HEK293 (cell line): ENCODE measurements around the gene CPA4.

ENCODE experiments used
- CTCF ChIA-PET: fragments of 350-600 bp; formaldehyde crosslinking; extraction: SDS; loops from one replicate; lab custom pipeline; 2021; ENCODE audit warnings: antibody characterized with exemption; lab: Yijun Ruan, JAX
- POLR2A ChIA-PET: fragments of 300-600 bp; formaldehyde crosslinking; extraction: SDS; loops from one replicate; lab custom pipeline; 2020; ENCODE audit warnings: antibody characterized with exemption, inconsistent platforms; lab: Yijun Ruan, JAX
- H3K27ac ChIP-seq: fragments of 200-500 bp; sonication (Bioruptor generic); 2 replicates; pipeline ENCODE4 v1.5.1; 2014; ENCODE audit warnings: low read depth, low read length, control low read depth, inconsistent platforms; ENCODE audit errors: extremely low read depth
- H3K36me3 ChIP-seq, 2 experiments: fragments of 200-500 bp in 1 of 2; sonication (Bioruptor generic) in 1 of 2; 1 replicate in 1 of 2; 2 replicates in 1 of 2; pipeline ENCODE4 v1.5.1; 2014 to 2017; ENCODE audit warnings: inconsistent platforms in 2 of 2, low read length in 2 of 2; ENCODE audit not compliant: control insufficient read depth in 2 of 2, insufficient read depth in 1 of 2
- H3K4me1 ChIP-seq: fragments of 200-500 bp; sonication (Bioruptor generic); 2 replicates; pipeline ENCODE4 v1.5.1; 2014; ENCODE audit warnings: mild to moderate bottlenecking, low read length, inconsistent platforms; ENCODE audit not compliant: control insufficient read depth, insufficient read depth
- H3K4me3 ChIP-seq: 2 replicates; pipeline ENCODE4 v1.5.1; 2011; ENCODE audit warnings: low read depth, mild to moderate bottlenecking, control low read depth, low read length, moderate library complexity
- H3K9me3 ChIP-seq: fragments of 200-500 bp; sonication (Bioruptor generic); 2 replicates; pipeline ENCODE4 v1.5.1; 2014; ENCODE audit warnings: low read depth, low read length, inconsistent platforms; ENCODE audit not compliant: control insufficient read depth, insufficient read depth
- BCL11A ChIP-seq: fragments of 450-650 bp; formaldehyde crosslinking; IDR thresholded peaks from 2 replicates; pipeline ENCODE4 v1.5.1; 2016; ENCODE audit warnings: low read depth, missing biosample characterization, missing genetic modification characterization
- EGR2 ChIP-seq: fragments of 450-650 bp; formaldehyde crosslinking; IDR thresholded peaks from 2 replicates; pipeline ENCODE4 v1.5.1; 2016; ENCODE audit warnings: low read depth, missing biosample characterization, missing genetic modification characterization
- GLI4 ChIP-seq: fragments of 450-650 bp; formaldehyde crosslinking; IDR thresholded peaks from 2 replicates; pipeline ENCODE4 v1.5.1; 2016; ENCODE audit warnings: missing biosample characterization, missing genetic modification characterization
- KLF1 ChIP-seq: fragments of 450-650 bp; formaldehyde crosslinking; IDR thresholded peaks from 2 replicates; pipeline ENCODE4 v1.5.1; 2016; ENCODE audit warnings: missing biosample characterization, missing genetic modification characterization
- KLF10 ChIP-seq: fragments of 450-650 bp; IDR thresholded peaks from 2 replicates; pipeline ENCODE4 v1.5.1; 2018; ENCODE audit warnings: missing biosample characterization, mild to moderate bottlenecking, missing genetic modification characterization
- SP2 ChIP-seq: fragments of 450-650 bp; formaldehyde crosslinking; IDR thresholded peaks from 2 replicates; pipeline ENCODE4 v1.5.1; 2016; ENCODE audit warnings: missing biosample characterization, missing genetic modification characterization
- ZBTB1 ChIP-seq: fragments of 450-650 bp; formaldehyde crosslinking; IDR thresholded peaks from 2 replicates; pipeline ENCODE4 v1.5.1; 2016; ENCODE audit warnings: missing biosample characterization, missing genetic modification characterization
- ZFP69B ChIP-seq: fragments of 450-650 bp; formaldehyde crosslinking; IDR thresholded peaks from 2 replicates; pipeline ENCODE4 v1.5.1; 2016; ENCODE audit warnings: missing biosample characterization, missing genetic modification characterization
- ZNF133 ChIP-seq: fragments of 450-650 bp; formaldehyde crosslinking; IDR thresholded peaks from 2 replicates; pipeline ENCODE4 v1.5.1; 2016; ENCODE audit warnings: missing biosample characterization, missing genetic modification characterization
- ZNF214 ChIP-seq: fragments of 450-650 bp; formaldehyde crosslinking; IDR thresholded peaks from 2 replicates; pipeline ENCODE4 v1.5.1; 2017; ENCODE audit warnings: missing biosample characterization, mild to moderate bottlenecking, missing genetic modification characterization, borderline replicate concordance
- ZNF302 ChIP-seq: fragments of 450-650 bp; formaldehyde crosslinking; IDR thresholded peaks from 2 replicates; pipeline ENCODE4 v1.5.1; 2016; ENCODE audit warnings: missing biosample characterization, missing genetic modification characterization, low read depth
- ZNF548 ChIP-seq: fragments of 450-650 bp; formaldehyde crosslinking; IDR thresholded peaks from 2 replicates; pipeline ENCODE4 v1.5.1; 2016; ENCODE audit warnings: missing biosample characterization, missing genetic modification characterization
- ZNF623 ChIP-seq: fragments of 450-650 bp; formaldehyde crosslinking; IDR thresholded peaks from 2 replicates; pipeline ENCODE4 v1.5.1; 2016; ENCODE audit warnings: missing biosample characterization, missing genetic modification characterization
- TF ChIP-seq, protein P1 (sequence below): fragments of 450-650 bp; formaldehyde crosslinking; IDR thresholded peaks from 2 replicates; pipeline ENCODE4 v1.5.1; 2016; ENCODE audit warnings: missing biosample characterization, missing genetic modification characterization
- TF ChIP-seq, protein P2 (sequence below): fragments of 450-650 bp; formaldehyde crosslinking; IDR thresholded peaks from 2 replicates; pipeline ENCODE4 v1.5.1; 2017; ENCODE audit warnings: missing biosample characterization, missing genetic modification characterization
- TF ChIP-seq, protein P3 (sequence below): fragments of 450-650 bp; formaldehyde crosslinking; IDR thresholded peaks from 2 replicates; pipeline ENCODE4 v1.5.1; 2016; ENCODE audit warnings: missing biosample characterization, missing genetic modification characterization
- TF ChIP-seq, protein P4 (sequence below): fragments of 450-650 bp; formaldehyde crosslinking; IDR thresholded peaks from 2 replicates; pipeline ENCODE4 v1.5.1; 2016; ENCODE audit warnings: missing biosample characterization, missing genetic modification characterization
- TF ChIP-seq, protein P5 (sequence below): fragments of 450-650 bp; formaldehyde crosslinking; IDR thresholded peaks from 2 replicates; pipeline ENCODE4 v1.5.1; 2016; ENCODE audit warnings: missing biosample characterization, missing genetic modification characterization
- TF ChIP-seq, protein P6 (sequence below): fragments of 450-650 bp; formaldehyde crosslinking; IDR thresholded peaks from 2 replicates; pipeline ENCODE4 v1.5.1; 2017; ENCODE audit warnings: missing biosample characterization, missing genetic modification characterization

The CPA4 gene

DNA sequence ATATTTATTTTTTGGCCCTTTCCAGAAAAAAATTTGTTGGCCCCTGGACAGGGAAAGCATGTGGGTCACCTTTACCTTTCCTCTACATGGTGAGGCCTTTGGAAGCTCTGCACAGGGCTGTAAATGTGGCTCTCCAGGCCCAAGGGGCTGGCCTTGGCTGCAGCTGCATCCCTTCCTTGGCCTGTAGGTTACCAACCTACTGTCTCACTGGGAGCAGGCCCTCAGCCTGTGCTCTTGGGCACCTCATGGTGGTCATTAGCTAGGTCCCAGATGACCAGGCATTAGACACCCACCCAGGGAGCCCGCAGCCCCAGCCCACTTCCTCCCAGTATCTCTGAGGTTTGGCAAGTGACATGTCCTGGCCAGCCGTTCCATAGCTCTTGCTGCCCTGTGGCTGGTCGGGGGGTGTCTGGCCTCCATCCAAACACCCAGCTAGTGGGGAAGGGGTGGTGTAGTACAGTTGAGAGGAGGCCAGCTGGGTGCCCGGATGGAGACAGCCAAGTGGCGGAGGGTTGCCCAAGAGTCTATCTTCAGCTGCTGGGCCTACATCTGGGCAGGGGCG lies 44.5 kb downstream of the CPA4 start:
- H3K27ac ChIP-seq: no peak overlapping the region
- no peaks in the 10 kb centered on the region for H3K36me3 ChIP-seq
- POLR2A ChIA-PET: no interaction called here
- H3K4me3 ChIP-seq: no peak overlapping the region
- TF ChIP-seq, protein P1, sequence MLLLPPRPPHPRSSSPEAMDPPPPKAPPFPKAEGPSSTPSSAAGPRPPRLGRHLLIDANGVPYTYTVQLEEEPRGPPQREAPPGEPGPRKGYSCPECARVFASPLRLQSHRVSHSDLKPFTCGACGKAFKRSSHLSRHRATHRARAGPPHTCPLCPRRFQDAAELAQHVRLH (tag by site-specific recombination): no peak
- no peak for TF ChIP-seq ZNF133
- TF ChIP-seq, protein P2, sequence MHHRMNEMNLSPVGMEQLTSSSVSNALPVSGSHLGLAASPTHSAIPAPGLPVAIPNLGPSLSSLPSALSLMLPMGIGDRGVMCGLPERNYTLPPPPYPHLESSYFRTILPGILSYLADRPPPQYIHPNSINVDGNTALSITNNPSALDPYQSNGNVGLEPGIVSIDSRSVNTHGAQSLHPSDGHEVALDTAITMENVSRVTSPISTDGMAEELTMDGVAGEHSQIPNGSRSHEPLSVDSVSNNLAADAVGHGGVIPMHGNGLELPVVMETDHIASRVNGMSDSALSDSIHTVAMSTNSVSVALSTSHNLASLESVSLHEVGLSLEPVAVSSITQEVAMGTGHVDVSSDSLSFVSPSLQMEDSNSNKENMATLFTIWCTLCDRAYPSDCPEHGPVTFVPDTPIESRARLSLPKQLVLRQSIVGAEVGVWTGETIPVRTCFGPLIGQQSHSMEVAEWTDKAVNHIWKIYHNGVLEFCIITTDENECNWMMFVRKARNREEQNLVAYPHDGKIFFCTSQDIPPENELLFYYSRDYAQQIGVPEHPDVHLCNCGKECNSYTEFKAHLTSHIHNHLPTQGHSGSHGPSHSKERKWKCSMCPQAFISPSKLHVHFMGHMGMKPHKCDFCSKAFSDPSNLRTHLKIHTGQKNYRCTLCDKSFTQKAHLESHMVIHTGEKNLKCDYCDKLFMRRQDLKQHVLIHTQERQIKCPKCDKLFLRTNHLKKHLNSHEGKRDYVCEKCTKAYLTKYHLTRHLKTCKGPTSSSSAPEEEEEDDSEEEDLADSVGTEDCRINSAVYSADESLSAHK (tag by site-specific recombination): no peak
- TF ChIP-seq, protein P3, sequence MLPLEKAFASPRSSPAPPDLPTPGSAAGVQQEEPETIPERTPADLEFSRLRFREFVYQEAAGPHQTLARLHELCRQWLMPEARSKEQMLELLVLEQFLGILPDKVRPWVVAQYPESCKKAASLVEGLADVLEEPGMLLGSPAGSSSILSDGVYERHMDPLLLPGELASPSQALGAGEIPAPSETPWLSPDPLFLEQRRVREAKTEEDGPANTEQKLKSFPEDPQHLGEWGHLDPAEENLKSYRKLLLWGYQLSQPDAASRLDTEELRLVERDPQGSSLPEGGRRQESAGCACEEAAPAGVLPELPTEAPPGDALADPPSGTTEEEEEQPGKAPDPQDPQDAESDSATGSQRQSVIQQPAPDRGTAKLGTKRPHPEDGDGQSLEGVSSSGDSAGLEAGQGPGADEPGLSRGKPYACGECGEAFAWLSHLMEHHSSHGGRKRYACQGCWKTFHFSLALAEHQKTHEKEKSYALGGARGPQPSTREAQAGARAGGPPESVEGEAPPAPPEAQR (tag by site-specific recombination): no peak
- CTCF ChIA-PET: interaction anchor here (1.0 kb wide), 1 partner anchor 369 kb away, joined by 3 read pairs; no protein-coding TSS in a partner anchor
- H3K9me3 ChIP-seq: no peaks in the 10 kb centered on the region
- H3K4me1 ChIP-seq: no peaks in the 10 kb centered on the region

DNA sequence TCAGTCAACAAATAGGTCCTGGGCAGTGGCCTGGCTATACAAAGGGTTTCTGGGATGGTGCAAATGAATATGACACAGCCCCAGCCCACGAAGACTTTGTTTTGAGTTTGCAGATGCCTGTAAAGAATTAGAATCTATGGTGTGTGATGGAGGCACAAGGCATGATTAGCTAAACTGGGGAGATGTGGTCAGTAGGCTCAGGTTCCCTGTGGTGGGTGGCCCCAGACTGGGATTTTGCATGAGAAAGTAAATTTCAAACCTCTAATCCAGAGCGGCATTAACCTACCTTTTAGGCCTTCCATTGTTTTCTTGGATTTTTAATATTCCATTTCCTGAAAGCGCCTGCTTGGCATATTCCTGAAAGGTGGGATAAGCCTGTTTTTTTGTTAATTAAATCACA lies 45.3 kb downstream of the CPA4 start:
- ChIA-PET CTCF (no interaction called here), POLR2A (no interaction called here)
- TF ChIP-seq SP2 (tag by site-specific recombination) (no peak), BCL11A (tag by site-specific recombination) (no peak), ZBTB1 (tag by site-specific recombination) (no peak), ZNF623 (tag by site-specific recombination) (no peak)
- H3K4me1 ChIP-seq: no peaks in the 10 kb centered on the region
- H3K9me3 ChIP-seq: no peaks in the 10 kb centered on the region
- no peaks in the 10 kb centered on the region for H3K36me3 ChIP-seq
- H3K4me3 ChIP-seq: no peak overlapping the region
- no peak overlapping the region for H3K27ac ChIP-seq

DNA sequence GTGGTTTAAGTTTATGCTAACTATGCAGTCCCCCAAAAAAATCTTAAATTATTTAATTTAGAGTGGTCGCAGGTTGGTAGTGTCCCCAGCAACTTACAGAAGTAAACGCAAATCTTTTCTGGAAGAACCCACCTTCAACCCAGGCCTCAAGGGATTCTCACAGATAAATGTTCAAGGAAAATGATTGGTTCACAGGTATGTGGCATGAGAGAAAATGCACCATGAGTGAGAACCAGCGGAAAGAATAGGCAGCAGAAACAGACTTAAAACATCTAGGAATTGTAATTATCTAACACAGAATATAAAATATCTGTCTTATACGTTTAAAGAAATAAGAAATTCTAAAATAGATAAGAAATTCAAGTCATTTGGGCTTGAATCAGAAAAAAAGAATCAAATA lies 48.9 kb downstream of the CPA4 start:
- Histone ChIP-seq H3K27ac (no peak overlapping the region), H3K9me3 (no peaks in the 10 kb centered on the region), H3K36me3 (no peaks in the 10 kb centered on the region), H3K4me3 (no peak overlapping the region), H3K4me1 (no peaks in the 10 kb centered on the region)
- ChIA-PET POLR2A (no interaction called here), CTCF (interaction anchor here (0.7 kb wide), 1 partner anchor 101 kb away, joined by 3 read pairs; no protein-coding TSS in a partner anchor)
- TF ChIP-seq KLF1 (tag by site-specific recombination) (no peak), ZNF214 (tag by site-specific recombination) (no peak), ZNF548 (tag by site-specific recombination) (no peak), GLI4 (tag by site-specific recombination) (no peak), ZNF302 (no peak), EGR2 (no peak), ZFP69B (tag by site-specific recombination) (no peak), KLF10 (tag by site-specific recombination) (no peak)
- TF ChIP-seq, protein P4, sequence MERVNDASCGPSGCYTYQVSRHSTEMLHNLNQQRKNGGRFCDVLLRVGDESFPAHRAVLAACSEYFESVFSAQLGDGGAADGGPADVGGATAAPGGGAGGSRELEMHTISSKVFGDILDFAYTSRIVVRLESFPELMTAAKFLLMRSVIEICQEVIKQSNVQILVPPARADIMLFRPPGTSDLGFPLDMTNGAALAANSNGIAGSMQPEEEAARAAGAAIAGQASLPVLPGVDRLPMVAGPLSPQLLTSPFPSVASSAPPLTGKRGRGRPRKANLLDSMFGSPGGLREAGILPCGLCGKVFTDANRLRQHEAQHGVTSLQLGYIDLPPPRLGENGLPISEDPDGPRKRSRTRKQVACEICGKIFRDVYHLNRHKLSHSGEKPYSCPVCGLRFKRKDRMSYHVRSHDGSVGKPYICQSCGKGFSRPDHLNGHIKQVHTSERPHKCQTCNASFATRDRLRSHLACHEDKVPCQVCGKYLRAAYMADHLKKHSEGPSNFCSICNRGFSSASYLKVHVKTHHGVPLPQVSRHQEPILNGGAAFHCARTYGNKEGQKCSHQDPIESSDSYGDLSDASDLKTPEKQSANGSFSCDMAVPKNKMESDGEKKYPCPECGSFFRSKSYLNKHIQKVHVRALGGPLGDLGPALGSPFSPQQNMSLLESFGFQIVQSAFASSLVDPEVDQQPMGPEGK (tag by site-specific recombination): no peak
- TF ChIP-seq, protein P5, sequence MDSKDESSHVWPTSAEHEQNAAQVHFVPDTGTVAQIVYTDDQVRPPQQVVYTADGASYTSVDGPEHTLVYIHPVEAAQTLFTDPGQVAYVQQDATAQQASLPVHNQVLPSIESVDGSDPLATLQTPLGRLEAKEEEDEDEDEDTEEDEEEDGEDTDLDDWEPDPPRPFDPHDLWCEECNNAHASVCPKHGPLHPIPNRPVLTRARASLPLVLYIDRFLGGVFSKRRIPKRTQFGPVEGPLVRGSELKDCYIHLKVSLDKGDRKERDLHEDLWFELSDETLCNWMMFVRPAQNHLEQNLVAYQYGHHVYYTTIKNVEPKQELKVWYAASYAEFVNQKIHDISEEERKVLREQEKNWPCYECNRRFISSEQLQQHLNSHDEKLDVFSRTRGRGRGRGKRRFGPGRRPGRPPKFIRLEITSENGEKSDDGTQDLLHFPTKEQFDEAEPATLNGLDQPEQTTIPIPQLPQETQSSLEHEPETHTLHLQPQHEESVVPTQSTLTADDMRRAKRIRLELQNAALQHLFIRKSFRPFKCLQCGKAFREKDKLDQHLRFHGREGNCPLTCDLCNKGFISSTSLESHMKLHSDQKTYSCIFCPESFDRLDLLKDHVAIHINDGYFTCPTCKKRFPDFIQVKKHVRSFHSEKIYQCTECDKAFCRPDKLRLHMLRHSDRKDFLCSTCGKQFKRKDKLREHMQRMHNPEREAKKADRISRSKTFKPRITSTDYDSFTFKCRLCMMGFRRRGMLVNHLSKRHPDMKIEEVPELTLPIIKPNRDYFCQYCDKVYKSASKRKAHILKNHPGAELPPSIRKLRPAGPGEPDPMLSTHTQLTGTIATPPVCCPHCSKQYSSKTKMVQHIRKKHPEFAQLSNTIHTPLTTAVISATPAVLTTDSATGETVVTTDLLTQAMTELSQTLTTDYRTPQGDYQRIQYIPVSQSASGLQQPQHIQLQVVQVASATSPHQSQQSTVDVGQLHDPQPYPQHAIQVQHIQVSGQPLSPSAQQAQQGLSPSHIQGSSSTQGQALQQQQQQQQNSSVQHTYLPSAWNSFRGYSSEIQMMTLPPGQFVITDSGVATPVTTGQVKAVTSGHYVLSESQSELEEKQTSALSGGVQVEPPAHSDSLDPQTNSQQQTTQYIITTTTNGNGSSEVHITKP (tag by site-specific recombination): no peak
- TF ChIP-seq, protein P6, sequence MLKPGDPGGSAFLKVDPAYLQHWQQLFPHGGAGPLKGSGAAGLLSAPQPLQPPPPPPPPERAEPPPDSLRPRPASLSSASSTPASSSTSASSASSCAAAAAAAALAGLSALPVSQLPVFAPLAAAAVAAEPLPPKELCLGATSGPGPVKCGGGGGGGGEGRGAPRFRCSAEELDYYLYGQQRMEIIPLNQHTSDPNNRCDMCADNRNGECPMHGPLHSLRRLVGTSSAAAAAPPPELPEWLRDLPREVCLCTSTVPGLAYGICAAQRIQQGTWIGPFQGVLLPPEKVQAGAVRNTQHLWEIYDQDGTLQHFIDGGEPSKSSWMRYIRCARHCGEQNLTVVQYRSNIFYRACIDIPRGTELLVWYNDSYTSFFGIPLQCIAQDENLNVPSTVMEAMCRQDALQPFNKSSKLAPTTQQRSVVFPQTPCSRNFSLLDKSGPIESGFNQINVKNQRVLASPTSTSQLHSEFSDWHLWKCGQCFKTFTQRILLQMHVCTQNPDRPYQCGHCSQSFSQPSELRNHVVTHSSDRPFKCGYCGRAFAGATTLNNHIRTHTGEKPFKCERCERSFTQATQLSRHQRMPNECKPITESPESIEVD: no peak
